Measurements from ENCODE around the gene SLC31A2.
"Not testable (repeated sequence)": the region's sequence is repeated elsewhere in the genome, so short reads cannot be mapped to it uniquely, and the experiment has no call there.

DNA sequence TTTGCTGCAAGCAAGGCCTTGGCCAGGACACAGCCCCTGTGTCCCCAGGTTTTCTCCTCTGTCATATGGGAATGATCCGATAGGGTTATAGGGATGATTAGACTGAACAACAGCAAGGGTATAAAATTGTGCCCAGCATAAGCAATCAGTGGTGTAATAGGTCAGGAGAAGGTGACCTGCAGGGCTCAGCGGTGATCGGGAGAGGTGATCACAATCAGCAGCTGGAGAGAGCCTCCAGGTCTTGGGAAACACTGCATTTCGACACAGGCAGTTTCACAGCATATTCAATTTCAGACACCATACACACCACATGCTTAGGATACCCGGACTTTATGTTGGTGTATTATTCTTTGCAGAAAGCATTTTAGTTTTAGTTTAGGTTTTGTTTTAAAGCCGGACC is 45.5 kb upstream of the SLC31A2 start:
- TF ChIP-seq, protein P1, sequence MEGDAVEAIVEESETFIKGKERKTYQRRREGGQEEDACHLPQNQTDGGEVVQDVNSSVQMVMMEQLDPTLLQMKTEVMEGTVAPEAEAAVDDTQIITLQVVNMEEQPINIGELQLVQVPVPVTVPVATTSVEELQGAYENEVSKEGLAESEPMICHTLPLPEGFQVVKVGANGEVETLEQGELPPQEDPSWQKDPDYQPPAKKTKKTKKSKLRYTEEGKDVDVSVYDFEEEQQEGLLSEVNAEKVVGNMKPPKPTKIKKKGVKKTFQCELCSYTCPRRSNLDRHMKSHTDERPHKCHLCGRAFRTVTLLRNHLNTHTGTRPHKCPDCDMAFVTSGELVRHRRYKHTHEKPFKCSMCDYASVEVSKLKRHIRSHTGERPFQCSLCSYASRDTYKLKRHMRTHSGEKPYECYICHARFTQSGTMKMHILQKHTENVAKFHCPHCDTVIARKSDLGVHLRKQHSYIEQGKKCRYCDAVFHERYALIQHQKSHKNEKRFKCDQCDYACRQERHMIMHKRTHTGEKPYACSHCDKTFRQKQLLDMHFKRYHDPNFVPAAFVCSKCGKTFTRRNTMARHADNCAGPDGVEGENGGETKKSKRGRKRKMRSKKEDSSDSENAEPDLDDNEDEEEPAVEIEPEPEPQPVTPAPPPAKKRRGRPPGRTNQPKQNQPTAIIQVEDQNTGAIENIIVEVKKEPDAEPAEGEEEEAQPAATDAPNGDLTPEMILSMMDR (IDR thresholded peaks at IDR 0.05): not testable (repeated sequence)
- TF ChIP-seq POLR2A (IDR thresholded peaks at IDR 0.05): not testable (repeated sequence)

Measured in lower leg skin (tissue), 3 donors.